ENCODE measurements around the gene ANGPT4. TPM values are rescaled to one million over a fixed set of nuclear protein-coding genes. Genes with fewer than 3 reads are reported as not detected.
"Not testable (repeated sequence)": the region's sequence is repeated elsewhere in the genome, so short reads cannot be mapped to it uniquely, and the experiment has no call there.

Gene ANGPT4
- total RNA-seq, 2 donors from 2014 or later = not detected

GRCh38 chr20:911882-912600, 4.1 kb downstream of the ANGPT4 start:
- no peak for DNase-seq
- no peak for ATAC-seq
- intact Hi-C loops (cut with DNase I, micrococcal nuclease) = no loop called here

DNA sequence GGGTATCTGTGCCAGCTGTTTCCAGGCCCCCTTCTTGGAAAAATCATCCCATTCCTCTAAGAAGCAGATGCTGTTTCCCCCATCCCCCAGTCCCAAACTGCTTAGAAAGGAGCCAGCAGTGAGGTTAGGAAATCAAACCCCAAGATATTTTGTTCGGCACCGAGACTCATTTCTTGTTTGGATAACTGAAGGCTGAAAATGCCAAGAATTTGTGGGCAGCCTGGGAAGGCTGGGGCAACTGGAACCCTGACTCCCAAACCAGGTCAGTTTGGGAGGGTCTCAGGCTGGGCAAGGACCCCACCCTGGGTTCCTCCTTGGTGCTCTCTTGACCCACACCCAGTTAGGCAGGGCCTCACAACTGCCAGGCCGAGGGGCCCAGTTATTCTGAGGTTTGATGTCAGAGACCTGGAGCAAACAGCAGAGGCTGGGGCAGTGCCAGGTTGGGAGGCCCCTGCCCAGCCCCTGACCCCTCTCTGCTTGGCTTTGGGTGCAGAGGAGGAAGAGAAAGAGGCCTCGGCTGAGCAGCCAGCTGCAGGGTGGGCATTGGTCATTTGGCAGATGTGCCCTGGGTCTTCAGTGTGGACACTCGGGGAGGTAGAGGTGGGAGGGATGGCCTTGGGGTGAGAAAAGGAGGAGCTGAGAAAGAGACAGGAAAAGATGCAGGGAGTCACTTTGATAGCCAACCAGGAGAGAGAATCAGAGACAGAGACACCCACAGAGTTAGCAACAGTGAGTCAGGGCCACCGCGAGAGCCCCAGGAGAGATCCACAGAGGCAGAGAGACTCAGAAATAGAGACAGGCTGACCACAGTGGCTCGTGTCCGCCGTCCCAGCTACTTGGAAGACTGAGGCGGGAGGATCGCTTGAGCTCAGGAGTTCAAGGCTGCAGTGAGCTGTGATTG, 5.0 kb downstream of the ANGPT4 start:
- DNase-seq = no peak
- ATAC-seq = no peak
- intact Hi-C loops (cut with DNase I, micrococcal nuclease) = no loop called here

- intact Hi-C loops (cut with DNase I, micrococcal nuclease) = no loop called here
- DNase-seq (no peak), ATAC-seq (no peak)
These were observed 5.8 kb downstream of the ANGPT4 start for GRCh38 chr20:910132-910869.

- intact Hi-C loops (cut with DNase I, micrococcal nuclease) = no loop called here
- DNase-seq (no peak), ATAC-seq (no peak)
These were observed 6.5 kb downstream of the ANGPT4 start for GRCh38 chr20:909641-910040.

DNA sequence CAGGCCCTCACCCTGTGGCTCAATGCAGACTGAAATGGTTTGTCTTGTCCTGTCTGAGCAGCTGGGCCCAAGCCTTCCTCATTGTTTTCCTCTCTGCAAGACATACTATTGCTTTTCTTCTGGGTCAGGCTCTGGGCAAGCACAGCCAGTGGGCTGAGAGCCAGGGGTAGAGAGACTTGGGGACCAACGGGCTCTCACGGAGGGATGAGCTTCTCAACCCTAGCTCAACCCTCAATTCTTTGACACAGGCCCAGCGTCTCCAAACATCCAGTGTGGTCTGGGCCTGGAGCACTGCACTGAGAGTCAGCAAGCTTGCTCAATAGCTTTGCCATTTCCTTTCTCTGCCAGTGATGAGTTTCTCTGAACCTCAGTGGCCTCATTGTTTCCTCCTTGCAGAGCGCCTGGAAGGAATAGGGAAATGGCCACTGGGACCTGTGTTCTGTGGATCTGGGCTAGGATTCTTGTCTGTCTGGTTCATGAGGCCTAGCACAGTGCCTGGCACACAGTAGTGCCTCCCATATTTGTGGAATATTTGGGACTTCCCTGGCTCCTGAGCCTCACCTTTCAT, 9.3 kb downstream of the ANGPT4 start:
- no peak for ATAC-seq
- DNase-seq = no peak
- intact Hi-C loops (cut with DNase I, micrococcal nuclease) = no loop called here

- intact Hi-C loops (cut with DNase I, micrococcal nuclease) = no loop called here
- ATAC-seq = no peak
These were observed 10.1 kb downstream of the ANGPT4 start for GRCh38 chr20:906001-906520.

DNA sequence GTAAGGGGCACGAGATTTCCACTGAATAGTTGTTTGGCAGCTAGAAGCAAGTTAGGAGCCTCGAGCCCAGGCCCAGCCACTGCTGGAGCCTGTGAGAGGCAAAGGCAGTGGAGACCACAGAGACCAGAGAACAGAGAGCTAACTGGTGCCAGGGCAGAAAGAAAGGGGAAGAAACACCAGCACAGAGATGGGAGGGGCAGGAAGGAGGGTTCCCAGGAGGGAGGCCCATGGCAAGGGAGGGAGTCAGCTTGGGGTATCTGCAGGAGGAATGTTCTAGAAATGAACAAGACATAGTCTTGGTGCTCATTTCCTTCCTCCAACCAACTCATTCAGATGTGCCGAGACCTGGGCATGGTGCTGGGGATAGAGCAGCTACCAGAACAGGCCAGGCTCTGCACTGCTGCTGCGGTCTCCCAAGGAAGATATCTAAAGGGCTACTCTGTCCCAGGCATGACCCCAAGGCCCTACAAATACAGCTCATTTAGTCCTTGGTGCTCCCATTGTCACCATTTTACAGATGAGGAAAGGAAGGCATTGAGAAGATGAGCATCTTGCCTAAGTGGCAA, 10.7 kb downstream of the ANGPT4 start:
- intact Hi-C loops (cut with DNase I, micrococcal nuclease) = no loop called here
- ATAC-seq (no peak), DNase-seq (no peak)

More at GRCh38 chr20:906001-906520, 10.1 kb downstream of the ANGPT4 start:
- no peak for DNase-seq

GRCh38 chr20:904039-904545, 12.0 kb downstream of the ANGPT4 start:
- intact Hi-C loops (cut with DNase I, micrococcal nuclease) = no loop called here

DNA sequence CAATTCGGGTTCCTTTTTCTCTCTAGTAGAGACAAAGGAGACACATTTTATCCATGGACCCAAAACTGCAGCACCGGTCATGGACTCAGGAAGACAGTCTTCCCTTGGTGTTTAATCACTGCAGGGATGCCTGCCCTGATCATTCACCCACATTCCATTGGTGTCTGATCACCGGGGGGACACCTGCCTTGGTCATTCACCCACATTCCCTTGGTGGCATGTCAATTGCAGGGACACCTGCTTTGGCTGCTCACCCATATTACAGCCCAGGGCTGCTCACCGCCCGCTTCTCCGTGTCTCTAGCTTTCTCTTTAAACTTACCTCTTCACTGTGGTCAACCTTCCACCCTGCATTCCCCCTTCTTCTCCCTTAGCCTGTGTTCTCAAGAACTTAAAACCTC, 18.7 kb downstream of the ANGPT4 start:
- not testable (repeated sequence) for ATAC-seq, DNase-seq
- intact Hi-C loops (cut with DNase I, micrococcal nuclease) = loop anchor here in 1 of 2 donors (10.0 kb wide), 1 partner anchor 57 kb away; no protein-coding TSS in a partner anchor

More at GRCh38 chr20:904039-904545, 12.0 kb downstream of the ANGPT4 start:
- DNase-seq = no peak
- ATAC-seq = no peak

GRCh38 chr20:896501-897025, 19.6 kb downstream of the ANGPT4 start:
- DNase-seq = no peak
- ATAC-seq = no peak
- intact Hi-C loops (cut with DNase I, micrococcal nuclease) = loop anchor here in 1 of 2 donors (10.0 kb wide), 1 partner anchor 58 kb away; no protein-coding TSS in a partner anchor

DNA sequence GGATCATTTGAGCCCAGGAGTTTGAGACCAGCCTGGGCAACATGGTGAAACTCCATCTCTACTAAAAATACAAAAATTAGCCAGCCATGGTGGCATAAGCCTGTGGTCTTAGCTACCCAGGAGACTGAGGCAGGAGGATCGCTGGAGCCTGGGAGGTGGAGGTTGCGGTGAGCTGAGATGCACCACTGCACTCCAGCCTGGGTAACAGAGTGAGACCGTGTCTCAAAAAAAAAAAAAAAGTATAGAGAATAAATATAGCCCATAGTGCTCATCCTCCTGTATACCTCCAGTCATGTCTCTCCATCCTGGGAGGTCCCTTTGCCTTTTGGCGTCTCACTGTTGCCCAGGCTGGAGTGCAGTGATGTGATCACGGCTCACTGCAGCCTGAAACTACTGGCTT, 23.8 kb downstream of the ANGPT4 start:
- not testable (repeated sequence) for DNase-seq, ATAC-seq
- intact Hi-C loops (cut with DNase I, micrococcal nuclease) = loop anchor here in 1 of 2 donors (10.0 kb wide), 1 partner anchor 62 kb away; no protein-coding TSS in a partner anchor

- intact Hi-C loops (cut with DNase I, micrococcal nuclease) = loop anchor here in 1 of 2 donors (10.0 kb wide), 1 partner anchor 63 kb away; no protein-coding TSS in a partner anchor
- no peak for DNase-seq
- no peak for ATAC-seq
These were observed 24.4 kb downstream of the ANGPT4 start for GRCh38 chr20:891706-892080.

GRCh38 chr20:891058-891705, 25.0 kb downstream of the ANGPT4 start:
- ATAC-seq (no peak), DNase-seq (no peak)
- intact Hi-C loops (cut with DNase I, micrococcal nuclease) = loop anchor here in 1 of 2 donors (10.0 kb wide), 1 partner anchor 64 kb away; no protein-coding TSS in a partner anchor

DNA sequence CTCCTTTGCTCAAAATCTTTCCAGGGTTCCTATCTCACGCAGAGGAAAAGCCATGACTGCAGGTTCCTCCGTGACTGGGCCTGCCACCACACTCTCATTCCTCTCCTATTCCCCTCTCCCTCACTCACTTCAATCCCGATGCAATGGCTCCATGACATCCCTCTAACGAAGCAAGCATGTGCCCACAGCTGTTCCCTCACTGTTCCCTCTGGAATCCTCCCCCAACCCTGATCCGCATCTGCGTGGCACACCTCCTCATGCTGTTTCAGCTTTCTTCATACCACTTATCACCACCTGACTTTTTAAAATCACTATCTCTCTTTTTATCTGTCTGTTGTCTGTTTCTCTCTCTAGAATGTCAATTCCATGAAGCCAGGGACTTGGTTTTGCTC, 25.5 kb downstream of the ANGPT4 start:
- no peak for ATAC-seq
- intact Hi-C loops (cut with DNase I, micrococcal nuclease) = loop anchor here in 1 of 2 donors (10.0 kb wide), 1 partner anchor 64 kb away; no protein-coding TSS in a partner anchor
- DNase-seq = no peak

DNA sequence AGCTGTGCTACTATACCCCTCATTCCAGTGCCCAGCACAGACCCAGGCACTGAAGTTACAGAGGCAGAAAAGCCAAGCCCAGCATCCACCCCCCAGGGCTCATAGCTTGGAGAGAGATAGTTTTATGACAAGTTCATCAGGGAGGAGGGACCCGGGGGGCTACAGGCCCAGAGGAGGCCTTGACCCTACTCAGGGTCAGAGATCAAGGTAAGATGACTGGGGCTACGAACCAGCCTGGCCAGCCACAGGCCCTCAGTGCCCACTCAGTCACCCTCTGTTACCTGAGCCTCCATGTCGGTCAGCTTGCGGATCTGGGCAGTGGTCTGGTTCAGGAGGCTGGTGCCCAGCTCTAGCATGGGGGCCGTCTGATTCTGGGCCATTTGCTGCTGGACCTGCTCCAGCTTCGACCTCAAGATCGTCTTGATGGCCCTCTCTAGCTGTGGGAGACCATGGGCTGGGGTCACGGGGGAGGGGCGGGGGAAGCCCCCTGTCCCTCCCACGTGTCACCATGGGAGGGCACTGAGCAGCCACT, 26.1 kb downstream of the ANGPT4 start:
- no peak for ATAC-seq
- intact Hi-C loops (cut with DNase I, micrococcal nuclease) = loop anchor here in 1 of 2 donors (10.0 kb wide), 1 partner anchor 65 kb away; no protein-coding TSS in a partner anchor
- no peak for DNase-seq

GRCh38 chr20:889106-889505, 27.0 kb downstream of the ANGPT4 start:
- intact Hi-C loops (cut with DNase I, micrococcal nuclease) = no loop called here
- no peak for ATAC-seq

DNA sequence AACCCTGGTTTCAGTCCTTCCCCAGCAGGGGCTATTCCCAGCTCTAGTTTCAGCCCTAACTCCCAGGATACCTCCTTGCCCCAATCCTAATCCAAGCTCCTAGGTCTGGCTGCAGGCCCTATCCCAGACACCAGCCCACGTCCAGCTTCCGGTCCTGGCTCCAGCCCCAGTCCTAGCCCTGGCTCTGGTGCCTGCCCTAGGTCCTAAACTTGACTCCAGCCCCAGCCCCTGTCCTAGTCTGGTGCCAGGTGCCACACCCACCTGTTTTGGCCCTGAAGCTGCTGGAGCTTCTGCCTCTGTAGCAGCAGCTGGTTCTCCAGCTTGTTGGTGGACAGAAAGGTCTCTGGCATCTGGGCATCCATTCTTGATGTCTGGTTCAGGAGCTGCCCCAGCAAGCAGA, 28.1 kb downstream of the ANGPT4 start:
- ATAC-seq = no peak
- intact Hi-C loops (cut with DNase I, micrococcal nuclease) = no loop called here
- DNase-seq = no peak

More at GRCh38 chr20:889106-889505, 27.0 kb downstream of the ANGPT4 start:
- no peak for DNase-seq

All from left colon (tissue), 2 donors.